ENCODE results near the gene LAMA2.

The LAMA2 gene

DNA sequence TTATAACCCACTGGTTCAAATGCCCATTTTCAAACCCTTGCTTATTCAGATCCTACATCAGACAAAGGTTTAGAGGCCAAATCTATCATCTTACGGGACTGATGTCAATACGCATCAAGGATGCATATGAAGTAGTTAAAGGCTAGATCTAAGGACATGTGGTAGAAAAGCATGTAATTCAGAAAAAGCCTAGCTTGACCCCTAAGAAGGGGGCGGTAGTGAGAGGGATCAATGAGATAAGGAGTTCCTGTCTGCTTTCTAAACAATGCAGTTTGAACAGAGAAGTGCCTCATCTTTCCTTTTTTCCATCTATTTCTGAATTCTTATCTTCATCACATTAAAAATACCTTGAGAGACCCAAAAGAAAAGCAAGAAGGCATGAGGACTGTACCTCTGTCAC, 589.3 kb downstream of the LAMA2 start:
- in situ Hi-C loops (cut with MboI; ENCODE audit: low pct_unique_long_range_greater_than_20kb, low sequenced_read_pairs, unreplicated experiment) = no loop called here
- no peak for DNase-seq (ENCODE audit: low spot score)

DNA sequence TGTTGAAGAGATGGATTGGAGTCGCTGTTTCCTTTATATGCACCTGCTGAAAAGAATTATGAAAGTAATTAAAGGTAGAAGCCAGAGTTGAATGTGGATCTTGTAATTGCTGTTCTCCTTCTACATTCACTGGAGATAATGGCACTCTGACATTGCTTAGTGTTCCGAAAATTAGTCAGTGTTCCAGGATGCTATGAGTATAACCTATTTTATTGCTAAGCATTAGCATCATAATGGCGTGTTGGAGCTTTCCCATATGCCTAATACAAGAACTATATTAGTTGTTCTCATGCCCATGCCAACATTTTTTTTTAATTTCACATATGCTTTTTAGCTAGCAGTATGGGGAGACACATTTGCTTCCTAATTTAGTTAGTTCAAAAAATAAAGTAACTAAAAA, 590.6 kb downstream of the LAMA2 start:
- TF ChIP-seq, protein P1, sequence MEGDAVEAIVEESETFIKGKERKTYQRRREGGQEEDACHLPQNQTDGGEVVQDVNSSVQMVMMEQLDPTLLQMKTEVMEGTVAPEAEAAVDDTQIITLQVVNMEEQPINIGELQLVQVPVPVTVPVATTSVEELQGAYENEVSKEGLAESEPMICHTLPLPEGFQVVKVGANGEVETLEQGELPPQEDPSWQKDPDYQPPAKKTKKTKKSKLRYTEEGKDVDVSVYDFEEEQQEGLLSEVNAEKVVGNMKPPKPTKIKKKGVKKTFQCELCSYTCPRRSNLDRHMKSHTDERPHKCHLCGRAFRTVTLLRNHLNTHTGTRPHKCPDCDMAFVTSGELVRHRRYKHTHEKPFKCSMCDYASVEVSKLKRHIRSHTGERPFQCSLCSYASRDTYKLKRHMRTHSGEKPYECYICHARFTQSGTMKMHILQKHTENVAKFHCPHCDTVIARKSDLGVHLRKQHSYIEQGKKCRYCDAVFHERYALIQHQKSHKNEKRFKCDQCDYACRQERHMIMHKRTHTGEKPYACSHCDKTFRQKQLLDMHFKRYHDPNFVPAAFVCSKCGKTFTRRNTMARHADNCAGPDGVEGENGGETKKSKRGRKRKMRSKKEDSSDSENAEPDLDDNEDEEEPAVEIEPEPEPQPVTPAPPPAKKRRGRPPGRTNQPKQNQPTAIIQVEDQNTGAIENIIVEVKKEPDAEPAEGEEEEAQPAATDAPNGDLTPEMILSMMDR (IDR thresholded peaks at IDR 0.05; ENCODE audit: extremely low read depth, insufficient read depth, missing control alignments) = no peak
- DNase-seq (ENCODE audit: low spot score) = no peak
- in situ Hi-C loops (cut with MboI; ENCODE audit: low pct_unique_long_range_greater_than_20kb, low sequenced_read_pairs, unreplicated experiment) = no loop called here

More for the DNA sequence above, 589.3 kb downstream of the LAMA2 start:
- TF ChIP-seq, protein P1 (IDR thresholded peaks at IDR 0.05; ENCODE audit: extremely low read depth, insufficient read depth, missing control alignments) = no peak

DNA sequence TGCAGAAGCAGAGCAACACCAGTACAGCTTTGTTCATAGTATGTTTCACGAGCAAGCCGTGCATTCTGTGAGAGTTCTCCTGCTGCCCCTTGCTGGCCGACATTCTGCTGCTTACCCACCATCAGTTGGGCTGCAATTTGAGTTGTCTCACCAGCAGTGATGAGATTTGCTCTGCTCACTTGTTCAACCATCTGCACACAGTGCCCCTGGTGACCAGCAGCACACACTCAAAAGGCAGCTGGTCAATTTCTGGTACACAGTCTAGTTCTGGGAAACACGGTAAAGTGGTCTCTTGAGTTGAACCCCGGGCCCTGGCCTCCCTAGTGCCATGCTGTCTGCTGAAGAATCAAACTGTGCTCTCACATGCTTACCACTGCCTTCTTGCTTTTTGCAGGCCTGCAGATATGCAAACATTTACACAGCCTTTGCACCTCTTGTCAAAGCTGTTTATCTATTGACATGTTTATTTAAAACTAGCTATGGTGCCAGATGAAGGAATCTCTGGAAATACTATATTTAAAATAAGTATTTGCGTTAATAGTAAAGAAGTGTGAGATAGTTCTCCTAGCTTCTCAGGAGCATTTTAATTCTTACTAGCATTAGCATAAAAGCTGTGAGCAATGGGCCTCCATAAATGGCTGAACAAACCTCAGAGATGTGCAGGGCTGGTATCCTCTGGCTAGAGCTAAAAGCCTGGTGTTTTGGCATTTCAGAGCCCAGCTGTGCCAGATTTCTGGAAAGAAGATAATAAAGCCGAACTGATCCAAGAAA, 592.7 kb downstream of the LAMA2 start:
- TF ChIP-seq, protein P1 (IDR thresholded peaks at IDR 0.05; ENCODE audit: extremely low read depth, insufficient read depth, missing control alignments) = no peak
- in situ Hi-C loops (cut with MboI; ENCODE audit: low pct_unique_long_range_greater_than_20kb, low sequenced_read_pairs, unreplicated experiment) = no loop called here
- no peak for DNase-seq (ENCODE audit: low spot score)

DNA sequence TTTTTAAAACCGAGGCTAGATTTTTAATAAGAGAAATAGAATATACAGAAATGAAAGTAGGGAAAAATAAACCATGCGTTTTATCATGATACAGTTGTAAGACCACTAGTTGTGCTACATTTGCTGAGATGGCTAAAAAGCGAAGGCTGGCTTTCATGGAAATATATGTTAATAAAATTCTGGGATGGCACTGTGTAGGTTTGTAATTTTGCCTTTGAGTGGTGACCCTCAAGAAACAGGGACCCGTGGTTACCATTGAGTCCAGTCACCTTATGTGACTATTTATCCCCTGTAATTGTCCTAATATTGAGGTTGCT, 593.3 kb downstream of the LAMA2 start:
- DNase-seq (ENCODE audit: low spot score) = no peak
- in situ Hi-C loops (cut with MboI; ENCODE audit: low pct_unique_long_range_greater_than_20kb, low sequenced_read_pairs, unreplicated experiment) = no loop called here
- TF ChIP-seq, protein P1 (IDR thresholded peaks at IDR 0.05; ENCODE audit: extremely low read depth, insufficient read depth, missing control alignments) = no peak

DNA sequence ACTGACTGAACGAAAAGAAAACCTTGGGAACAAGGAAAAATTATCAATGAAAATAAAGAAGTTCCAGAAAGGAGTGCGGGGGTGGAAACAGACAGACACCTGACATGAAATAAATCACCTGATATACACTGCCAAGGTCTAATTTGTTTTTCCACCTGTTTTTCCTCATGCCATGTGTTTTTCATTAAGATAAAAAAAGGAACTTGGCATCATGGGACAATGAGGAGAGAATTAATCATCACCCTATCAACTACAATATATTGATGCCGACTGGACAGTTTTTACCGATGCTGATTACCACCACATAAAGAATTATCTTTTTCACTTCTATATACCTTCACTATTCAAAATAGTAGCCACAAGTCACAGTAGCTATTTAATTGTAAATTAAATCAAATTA, 593.9 kb downstream of the LAMA2 start:
- in situ Hi-C loops (cut with MboI; ENCODE audit: low pct_unique_long_range_greater_than_20kb, low sequenced_read_pairs, unreplicated experiment) = no loop called here
- TF ChIP-seq, protein P1 (IDR thresholded peaks at IDR 0.05; ENCODE audit: extremely low read depth, insufficient read depth, missing control alignments) = no peak
- no peak for DNase-seq (ENCODE audit: low spot score)

DNA sequence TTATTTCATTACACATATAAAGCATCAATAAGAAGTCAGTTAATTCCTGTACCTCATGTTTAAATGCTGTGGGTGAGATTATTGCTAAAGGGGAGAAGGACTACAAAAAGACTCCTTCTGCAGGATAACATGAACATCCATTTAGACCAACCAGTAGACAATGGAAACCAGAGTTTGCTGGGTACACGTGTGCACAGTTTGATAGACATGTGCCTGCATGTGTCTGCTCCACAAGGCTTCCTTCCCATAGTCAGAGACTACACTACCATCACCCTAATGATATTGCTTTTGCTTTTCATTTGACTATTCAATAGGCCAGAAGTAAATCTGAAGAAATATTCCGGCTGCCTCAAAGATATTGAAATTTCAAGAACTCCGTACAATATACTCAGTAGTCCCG, 595.4 kb downstream of the LAMA2 start:
- in situ Hi-C loops (cut with MboI; ENCODE audit: low pct_unique_long_range_greater_than_20kb, low sequenced_read_pairs, unreplicated experiment) = no loop called here
- TF ChIP-seq, protein P1 (IDR thresholded peaks at IDR 0.05; ENCODE audit: extremely low read depth, insufficient read depth, missing control alignments) = no peak
- DNase-seq (ENCODE audit: low spot score) = no peak
